K562 (cell line): ENCODE measurements around the gene ODF2. TPM values are rescaled to one million over a fixed set of nuclear protein-coding genes. Genes with fewer than 3 reads are reported as not detected.

Experiments
- ATAC-seq: fragments of 200-7000 bp; cut with Tn5 transposase; 3 replicates; pipeline ENCODE4 v1.9.1; 2020; ENCODE audit warnings: moderate library complexity
- BruUV-seq: library from RNA; stranded (reverse); fragments of 400-500 nt; replicated peaks from 2 replicates; lab custom pipeline; 2021; lab: Mats Ljungman, UMichigan
- CTCF ChIA-PET: fragments of 300-600 bp; formaldehyde crosslinking; extraction: SDS; loops from one replicate; lab custom pipeline; 2021; ENCODE audit warnings: low intra/inter-chr PET ratio; lab: Yijun Ruan, JAX
- POLR2A ChIA-PET: fragments of 300-600, 350-650 bp; sonication (Branson Sonifier 250); formaldehyde crosslinking; extraction: SDS; loops from one replicate; lab custom pipeline; 2021; ENCODE audit warnings: antibody characterized with exemption, inconsistent platforms; lab: Yijun Ruan, JAX
- DNase-seq, 4 experiments: peaks; one replicate each; pipeline versions ENCODE4 v3.0.0 to v3.0.0-alpha.2; 2011 to 2018; ENCODE audit warnings: low spot score in 3 of 4, mixed read lengths in 3 of 4; ENCODE audit errors: extremely low read depth in 1 of 4
- FAIRE-seq: peaks from 2 replicates; lab custom pipeline; 2011; peaks lifted over from hg19 to GRCh38; lab: Jason Lieb, UNC
- H2AFZ ChIP-seq: 2 replicates; pipeline ENCODE4 v1.6.0; 2011; ENCODE audit warnings: low read depth, low read length, control low read depth, inconsistent platforms
- H3K27ac ChIP-seq: fragments of 200-600 bp; 3 replicates; pipeline ENCODE4 v1.8.0; 2011; ENCODE audit warnings: low read depth, mild to moderate bottlenecking, control low read depth, inconsistent platforms, low read length, moderate library complexity, mixed read lengths; ENCODE audit errors: extremely low read depth
- H3K27me3 ChIP-seq, 2 experiments: fragments of 300-600 bp in 1 of 2; 2 replicates in 1 of 2; 3 replicates in 1 of 2; pipeline versions ENCODE4 v1.6.0 to v1.8.0; 2011; ENCODE audit warnings: inconsistent platforms in 2 of 2, low read length in 2 of 2, mild to moderate bottlenecking in 1 of 2, mixed read lengths in 1 of 2, moderate library complexity in 1 of 2; ENCODE audit not compliant: control insufficient read depth in 2 of 2, insufficient read depth in 2 of 2
- H3K36me3 ChIP-seq: fragments of 300-600 bp; 3 replicates; pipeline ENCODE4 v1.8.0; 2011; ENCODE audit warnings: mild to moderate bottlenecking, low read length, inconsistent platforms; ENCODE audit not compliant: control insufficient read depth, insufficient read depth
- H3K4me1 ChIP-seq, 2 experiments: fragments of 200-600 bp in 1 of 2; replicated peaks in 1 of 2; 2 replicates in 1 of 2; 3 replicates in 1 of 2; pipeline versions ENCODE4 v1.5.1 to v1.8.0; 2011; ENCODE audit warnings: inconsistent platforms in 2 of 2, low read length in 2 of 2, mild to moderate bottlenecking in 1 of 2, mixed read lengths in 1 of 2, moderate library complexity in 1 of 2; ENCODE audit not compliant: control insufficient read depth in 2 of 2, insufficient read depth in 2 of 2
- H3K4me2 ChIP-seq: 2 replicates; pipeline ENCODE4 v1.6.1; 2011; ENCODE audit warnings: low read length, control low read depth, inconsistent platforms, mixed read lengths; ENCODE audit not compliant: insufficient read depth
- H3K4me3 ChIP-seq: fragments of 200-600 bp; sonication (generic), shearing (Covaris generic); 2 replicates; pipeline ENCODE4 v1.5.1; 2016; ENCODE audit warnings: control low read depth, inconsistent platforms
- H3K79me2 ChIP-seq: fragments of 200-600 bp; 3 replicates; pipeline ENCODE4 v1.8.0; 2011; ENCODE audit warnings: low read length, inconsistent platforms; ENCODE audit not compliant: control insufficient read depth, insufficient read depth
- H3K9ac ChIP-seq, 2 experiments: 2 replicates each; pipeline versions ENCODE4 v1.6.0 to v1.6.1; 2011; ENCODE audit warnings: low read depth in 2 of 2, low read length in 2 of 2, control low read depth in 1 of 2, inconsistent platforms in 1 of 2, mild to moderate bottlenecking in 1 of 2, mixed read lengths in 1 of 2; ENCODE audit not compliant: insufficient read depth in 1 of 2
- H3K9me1 ChIP-seq: one replicate; pipeline ENCODE4 v1.6.0; 2011; ENCODE audit warnings: inconsistent platforms, mild to moderate bottlenecking, low read length, moderate library complexity; ENCODE audit not compliant: control insufficient read depth, insufficient read depth
- H3K9me3 ChIP-seq: replicated peaks from 2 replicates; pipeline ENCODE4 v1.5.1; 2011; ENCODE audit warnings: low read depth, low read length, inconsistent platforms; ENCODE audit not compliant: control insufficient read depth, insufficient read depth
- H4K20me1 ChIP-seq: replicated peaks from 2 replicates; pipeline ENCODE4 v1.6.1; 2011; ENCODE audit warnings: low read length, inconsistent platforms, mixed read lengths; ENCODE audit not compliant: control insufficient read depth, insufficient read depth
- BRD9 ChIP-seq: fragments of 450-650 bp; IDR thresholded peaks from 2 replicates; pipeline ENCODE4 v1.6.1; 2018; ENCODE audit warnings: low read depth; ENCODE audit not compliant: partially characterized antibody
- CREBBP ChIP-seq: IDR thresholded peaks from one replicate; pipeline ENCODE4 v1.6.1; 2012; ENCODE audit warnings: low read depth, mild to moderate bottlenecking, control low read depth, inconsistent platforms, low read length
- DIDO1 ChIP-seq: fragments of 450-650 bp; IDR thresholded peaks from 2 replicates; pipeline ENCODE4 v1.6.1; 2016; ENCODE audit warnings: low read depth, missing biosample characterization, missing genetic modification characterization
- GABPB2 ChIP-seq: fragments of 250-450 bp; sonication (Bioruptor Pico); conservative IDR thresholded peaks from 2 replicates; pipeline ENCODE4 v1.5.1; 2021; ENCODE audit warnings: mild to moderate bottlenecking
- HMG20A ChIP-seq: fragments of 450-650 bp; formaldehyde crosslinking; conservative IDR thresholded peaks from 2 replicates; pipeline ENCODE4 v1.4.0; 2020; ENCODE audit warnings: mild to moderate bottlenecking, mixed read lengths
- HNRNPLL ChIP-seq: fragments of 200-400 bp; formaldehyde crosslinking; IDR thresholded peaks from 2 replicates; pipeline ENCODE4 v1.6.1; 2017; ENCODE audit warnings: low read length, low read depth, mild to moderate bottlenecking; ENCODE audit not compliant: poor library complexity, severe bottlenecking
- MTF1 ChIP-seq: fragments of 250-450 bp; sonication (Bioruptor Pico); IDR thresholded peaks from 2 replicates; pipeline ENCODE4 v1.9.0; 2021; ENCODE audit warnings: moderate library complexity, mild to moderate bottlenecking, inconsistent platforms, borderline replicate concordance
- SAFB ChIP-seq: fragments of 200-400 bp; formaldehyde crosslinking; IDR thresholded peaks from 2 replicates; pipeline ENCODE4 v1.6.1; 2017; ENCODE audit warnings: low read depth, low read length, borderline replicate concordance
- SMAD1 ChIP-seq: fragments of 150-350 bp; IDR thresholded peaks from 2 replicates; pipeline ENCODE4 v1.6.1; 2014; ENCODE audit warnings: low read length, low read depth; ENCODE audit not compliant: partially characterized antibody
- TBL1XR1 ChIP-seq, 2 experiments: IDR thresholded peaks; 2 replicates each; pipeline ENCODE4 v1.6.1; 2012; ENCODE audit warnings: improper control_type of control experiment in 2 of 2, low read length in 2 of 2, mild to moderate bottlenecking in 1 of 2
- TCF7 ChIP-seq: sonication (generic); IDR thresholded peaks from 2 replicates; pipeline ENCODE4 v1.6.1; 2016; ENCODE audit warnings: antibody characterized with exemption, borderline replicate concordance
- ZC3H8 ChIP-seq: fragments of 450-650 bp; IDR thresholded peaks from 2 replicates; pipeline ENCODE4 v1.6.1; 2017
- ZNF316 ChIP-seq: fragments of 450-650 bp; IDR thresholded peaks from 2 replicates; pipeline ENCODE4 v1.6.1; 2016
- ZNF449 ChIP-seq: fragments of 250-450 bp; sonication (Bioruptor Pico); IDR thresholded peaks from 2 replicates; pipeline ENCODE4 v1.8.0; 2022; ENCODE audit warnings: moderate library complexity, mild to moderate bottlenecking, inconsistent platforms
- WGBS: fragments of 100-300 bp; shearing (Covaris generic); methylation state at CpG from one replicate; pipeline ENCODE4 v1.1.6; 2016; ENCODE audit warnings: low coverage, mixed read lengths; ENCODE audit not compliant: insufficient coverage; ENCODE audit errors: missing lambda C conversion rate; 5-methylcytosine and 5-hydroxymethylcytosine counted together
- in situ Hi-C: fragments of 300-500 bp; cut with MboI; formaldehyde crosslinking; loops from 4 replicates; pipeline ENCODE4 v1.15.0; 2018; ENCODE audit warnings: inconsistent platforms, mixed read lengths
- intact Hi-C: fragments of 100-400 bp; cut with micrococcal nuclease; formaldehyde crosslinking; loops from 2 replicates; pipeline ENCODE4 v1.14.2; 2022
- polyA plus RNA-seq, 8 experiments: library from polyadenylated mRNA; depleted of rRNA in 4 of 8; stranded (reverse) in 5 of 8; unstranded in 3 of 8; fragments of >200 nt; fragmentation: Nextera tagmentation in 2 of 8; fragmentation: Illumina TruSeq in 1 of 8; extraction: Ambion mirVana in 2 of 8; extraction: Trizol in 1 of 8; gene quantifications; 2 replicates each; pipeline versions ENCODE4 v1.2.1 to v1.2.3, GENCODE V29; 2011 to 2014; ENCODE audit warnings: inconsistent platforms in 1 of 8, missing spikeins in 1 of 8
- total RNA-seq, 7 experiments: library from RNA; depleted of rRNA in 6 of 7; stranded (reverse); fragments of >200 nt in 6 of 7; fragmentation: Illumina TruSeq in 2 of 7; extraction: Trizol in 2 of 7; gene quantifications; 2 replicates each; pipeline versions ENCODE4 v1.2.1 to v1.2.3, GENCODE V29; 2011 to 2021; ENCODE audit warnings: low replicate concordance in 1 of 7
- TF ChIP-seq, protein P1 (sequence below): fragments of 150-350 bp; IDR thresholded peaks from 2 replicates; pipeline ENCODE4 v1.6.1; 2014; ENCODE audit warnings: low read depth, mild to moderate bottlenecking, low read length, borderline replicate concordance

The ODF2 gene
- total and polyA plus RNA-seq, 9 of the 15 experiments (the other 6 are each of a cell fraction or from before 2014, with no cell fraction given), result 16.5 to 83.2 (median 69.7) TPM

GRCh38 chr9:128412120-128412790 lies 43.6 kb upstream of the ODF2 start:
- intact Hi-C loops, result loop anchor here (1.0 to 10.0 kb wide), 4 partner anchors 50 to 285 kb away; partner anchors contain the start of gene PTGES2
- H3K9me3 ChIP-seq, result no peaks in the 10 kb centered on the region
- H3K4me2 ChIP-seq, result no peak overlapping the region
- ChIA-PET POLR2A (interaction anchor here (0.6 to 1.4 kb wide), 2 partner anchors 27 to 53 kb away, joined by 3 to 5 read pairs; no protein-coding TSS in a partner anchor), CTCF (interaction anchor here (0.6 to 3.3 kb wide), 4 partner anchors 50 to 258 kb away, joined by 3 to 37 read pairs (median 9); no protein-coding TSS in a partner anchor)
- H2AFZ ChIP-seq, result no peak overlapping the region
- H3K27me3 ChIP-seq, result no peaks in the 10 kb centered on the region; a peak in 1 of 5 replicates
- no peaks in the 10 kb centered on the region for H3K79me2 ChIP-seq
- no peaks in the 10 kb centered on the region for H4K20me1 ChIP-seq
- DNase-seq (peak; percentile 55 to 81 (median 68)), FAIRE-seq (peak; percentile 73), ATAC-seq (peak; percentile 88)
- H3K9me1 ChIP-seq, result no peaks in the 10 kb centered on the region
- H3K4me1 ChIP-seq, result peaks cover 9 to 23% of the 10 kb centered on the region in 2 experiments; a peak in 4 of 5 replicates
- BruUV-seq, result no TSS peak
- no peak overlapping the region for H3K27ac ChIP-seq
- in situ Hi-C loops, result no loop called here
- no peak overlapping the region; a peak in 1 of 4 replicates for H3K9ac ChIP-seq
- 8% methylated on average over 11 of the region's 13 CpGs for WGBS
- no peak overlapping the region for H3K4me3 ChIP-seq
- no peaks in the 10 kb centered on the region for H3K36me3 ChIP-seq
- TF ChIP-seq TBL1XR1 (IDR thresholded peaks at IDR 0.05; ENCODE audit: low read length in 2 of 2) (no peak), TCF7 (no peak), SAFB (no peak), SMAD1 (no peak), CREBBP (no peak), HMG20A (CRISPR knock-in tag) (no peak), MTF1 (CRISPR knock-in tag) (no peak), HNRNPLL (no peak), BRD9 (no peak), DIDO1 (tag) (no peak), GABPB2 (CRISPR knock-in tag) (no peak), ZNF449 (CRISPR knock-in tag) (no peak), ZC3H8 (no peak), ZNF316 (no peak)
- TF ChIP-seq, protein P1, sequence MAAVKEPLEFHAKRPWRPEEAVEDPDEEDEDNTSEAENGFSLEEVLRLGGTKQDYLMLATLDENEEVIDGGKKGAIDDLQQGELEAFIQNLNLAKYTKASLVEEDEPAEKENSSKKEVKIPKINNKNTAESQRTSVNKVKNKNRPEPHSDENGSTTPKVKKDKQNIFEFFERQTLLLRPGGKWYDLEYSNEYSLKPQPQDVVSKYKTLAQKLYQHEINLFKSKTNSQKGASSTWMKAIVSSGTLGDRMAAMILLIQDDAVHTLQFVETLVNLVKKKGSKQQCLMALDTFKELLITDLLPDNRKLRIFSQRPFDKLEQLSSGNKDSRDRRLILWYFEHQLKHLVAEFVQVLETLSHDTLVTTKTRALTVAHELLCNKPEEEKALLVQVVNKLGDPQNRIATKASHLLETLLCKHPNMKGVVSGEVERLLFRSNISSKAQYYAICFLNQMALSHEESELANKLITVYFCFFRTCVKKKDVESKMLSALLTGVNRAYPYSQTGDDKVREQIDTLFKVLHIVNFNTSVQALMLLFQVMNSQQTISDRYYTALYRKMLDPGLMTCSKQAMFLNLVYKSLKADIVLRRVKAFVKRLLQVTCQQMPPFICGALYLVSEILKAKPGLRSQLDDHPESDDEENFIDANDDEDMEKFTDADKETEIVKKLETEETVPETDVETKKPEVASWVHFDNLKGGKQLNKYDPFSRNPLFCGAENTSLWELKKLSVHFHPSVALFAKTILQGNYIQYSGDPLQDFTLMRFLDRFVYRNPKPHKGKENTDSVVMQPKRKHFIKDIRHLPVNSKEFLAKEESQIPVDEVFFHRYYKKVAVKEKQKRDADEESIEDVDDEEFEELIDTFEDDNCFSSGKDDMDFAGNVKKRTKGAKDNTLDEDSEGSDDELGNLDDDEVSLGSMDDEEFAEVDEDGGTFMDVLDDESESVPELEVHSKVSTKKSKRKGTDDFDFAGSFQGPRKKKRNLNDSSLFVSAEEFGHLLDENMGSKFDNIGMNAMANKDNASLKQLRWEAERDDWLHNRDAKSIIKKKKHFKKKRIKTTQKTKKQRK, result no peak
